GM18517 (cell line): ENCODE results near the gene FIBCD1.

Source experiments
- ATAC-seq: cut with Tn5 transposase; IDR thresholded peaks from one replicate; pipeline ENCODE4 v1.9.1; 2021; ENCODE audit warnings: mild to moderate bottlenecking, moderate library complexity; ENCODE audit not compliant: unreplicated experiment

The FIBCD1 gene

DNA sequence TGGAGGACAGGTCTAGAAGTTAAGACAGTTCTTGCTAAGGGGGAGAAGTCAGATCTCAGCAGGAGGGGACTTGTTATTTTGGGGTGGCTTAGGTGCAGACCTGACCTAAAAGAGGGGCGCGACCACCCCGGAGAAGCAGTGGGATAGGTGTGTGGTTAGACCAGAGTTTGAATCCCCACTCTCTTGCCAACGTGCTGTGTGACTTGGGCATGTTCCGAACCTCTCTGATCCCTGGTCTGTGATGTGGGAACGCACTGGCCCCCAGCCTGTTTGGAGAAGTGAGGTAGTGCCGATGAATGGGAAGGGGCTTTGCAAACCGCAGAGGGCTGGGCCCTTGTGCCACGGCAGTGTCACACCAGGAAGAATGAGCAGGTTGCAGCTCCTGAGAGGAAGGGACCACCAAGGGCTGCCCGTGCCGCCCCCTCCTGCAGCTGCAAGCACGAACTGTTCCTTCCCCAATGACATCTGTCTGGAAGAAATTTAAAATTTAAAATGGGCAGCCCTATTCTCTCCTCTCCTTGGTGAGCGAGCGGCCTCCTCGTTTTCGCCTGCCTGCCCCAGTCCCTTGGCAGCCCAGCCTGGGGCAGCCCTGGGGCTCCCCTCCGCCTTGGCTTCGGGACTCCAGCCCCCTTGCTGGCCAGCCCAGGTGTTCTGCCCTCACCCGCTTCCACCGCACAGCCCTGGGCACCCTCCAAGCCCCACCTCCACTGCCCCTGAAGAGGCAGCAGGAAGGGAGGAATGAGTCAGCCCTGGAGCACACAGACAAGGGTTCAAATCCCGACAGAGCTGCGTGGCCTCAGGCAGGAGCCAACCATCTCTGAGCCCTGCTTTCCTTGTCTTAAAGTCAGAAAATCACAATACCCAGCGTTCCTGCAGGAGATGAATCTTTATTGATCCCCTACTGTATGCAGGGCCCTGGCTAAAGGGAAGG lies 1.6 kb downstream of the FIBCD1 start:
- no peak for ATAC-seq

DNA sequence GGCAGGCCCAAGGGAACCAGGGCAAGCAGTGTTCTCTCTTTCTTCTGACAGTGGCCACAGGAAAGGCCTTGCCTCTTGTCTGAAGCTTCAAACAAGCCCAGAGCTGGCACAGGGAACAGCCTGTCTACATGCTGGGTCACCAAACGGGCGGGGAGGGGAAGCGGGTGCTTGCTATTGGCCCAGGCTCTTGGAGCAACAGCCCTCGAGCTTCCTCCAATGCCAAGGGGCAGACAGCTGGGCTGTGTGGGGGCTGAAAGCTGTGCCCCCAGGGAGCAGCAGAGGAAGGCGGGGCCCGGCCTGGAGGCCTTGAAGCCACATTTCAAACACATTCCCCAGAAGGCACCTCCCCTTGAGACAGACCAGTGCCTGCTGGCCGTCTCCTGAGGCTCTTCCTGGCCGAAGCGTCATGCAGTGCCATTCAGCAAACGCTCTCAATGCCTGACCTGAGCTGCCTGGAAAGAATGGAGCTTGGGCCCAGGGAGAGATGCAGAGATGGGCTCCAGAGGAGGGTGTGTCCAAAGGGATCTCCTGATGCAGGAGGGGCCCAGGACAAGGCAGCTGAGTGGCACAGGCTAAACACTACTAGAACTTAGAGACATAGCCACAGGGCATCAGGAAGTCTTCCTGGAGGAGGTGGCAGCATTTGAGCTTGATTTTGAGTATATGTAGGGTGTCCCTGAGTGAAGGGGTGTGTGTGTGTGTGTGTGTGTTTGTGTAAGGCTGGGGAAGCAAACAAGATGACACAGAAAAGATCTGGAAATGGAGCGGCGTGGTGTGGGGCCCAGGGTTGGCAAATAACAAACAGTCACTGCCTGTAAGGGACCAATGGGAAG lies 2.5 kb downstream of the FIBCD1 start:
- no peak for ATAC-seq

DNA sequence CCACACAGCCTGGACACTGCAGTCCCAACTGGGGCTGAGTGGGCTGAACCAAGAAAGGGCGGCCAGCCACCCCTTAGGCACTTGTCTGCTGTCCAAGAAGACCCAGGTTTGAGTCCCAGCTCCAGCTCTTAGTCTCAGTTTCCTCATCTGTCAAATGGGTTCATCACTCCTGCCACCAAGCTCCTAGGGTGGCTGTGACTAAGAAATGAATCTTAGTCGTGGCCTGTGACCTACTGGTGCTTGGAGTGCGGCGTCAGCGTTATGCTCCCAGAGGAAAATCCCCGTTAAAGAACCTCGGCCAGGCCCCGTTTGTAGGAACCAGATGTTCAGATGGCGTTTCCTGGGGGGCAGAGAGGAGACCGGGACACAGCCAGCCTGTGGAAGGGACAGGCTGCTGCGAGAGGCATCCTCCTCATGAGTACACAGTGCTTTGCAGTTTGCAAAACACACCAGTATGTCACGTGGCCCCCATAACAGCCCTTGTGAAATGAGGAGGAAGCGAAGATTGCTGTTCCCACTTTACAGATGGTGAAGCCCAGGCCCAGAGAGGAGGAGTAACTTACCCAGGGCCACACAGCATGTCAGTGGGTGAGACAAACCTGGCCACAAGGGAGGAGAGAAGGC lies 3.3 kb downstream of the FIBCD1 start:
- no peak for ATAC-seq

- ATAC-seq = no peak
Observed at GRCh38 chr9:130934702-130935647, 4.1 kb downstream of the FIBCD1 start.

- ATAC-seq = no peak
Observed at GRCh38 chr9:130934246-130934645, 4.8 kb downstream of the FIBCD1 start.

DNA sequence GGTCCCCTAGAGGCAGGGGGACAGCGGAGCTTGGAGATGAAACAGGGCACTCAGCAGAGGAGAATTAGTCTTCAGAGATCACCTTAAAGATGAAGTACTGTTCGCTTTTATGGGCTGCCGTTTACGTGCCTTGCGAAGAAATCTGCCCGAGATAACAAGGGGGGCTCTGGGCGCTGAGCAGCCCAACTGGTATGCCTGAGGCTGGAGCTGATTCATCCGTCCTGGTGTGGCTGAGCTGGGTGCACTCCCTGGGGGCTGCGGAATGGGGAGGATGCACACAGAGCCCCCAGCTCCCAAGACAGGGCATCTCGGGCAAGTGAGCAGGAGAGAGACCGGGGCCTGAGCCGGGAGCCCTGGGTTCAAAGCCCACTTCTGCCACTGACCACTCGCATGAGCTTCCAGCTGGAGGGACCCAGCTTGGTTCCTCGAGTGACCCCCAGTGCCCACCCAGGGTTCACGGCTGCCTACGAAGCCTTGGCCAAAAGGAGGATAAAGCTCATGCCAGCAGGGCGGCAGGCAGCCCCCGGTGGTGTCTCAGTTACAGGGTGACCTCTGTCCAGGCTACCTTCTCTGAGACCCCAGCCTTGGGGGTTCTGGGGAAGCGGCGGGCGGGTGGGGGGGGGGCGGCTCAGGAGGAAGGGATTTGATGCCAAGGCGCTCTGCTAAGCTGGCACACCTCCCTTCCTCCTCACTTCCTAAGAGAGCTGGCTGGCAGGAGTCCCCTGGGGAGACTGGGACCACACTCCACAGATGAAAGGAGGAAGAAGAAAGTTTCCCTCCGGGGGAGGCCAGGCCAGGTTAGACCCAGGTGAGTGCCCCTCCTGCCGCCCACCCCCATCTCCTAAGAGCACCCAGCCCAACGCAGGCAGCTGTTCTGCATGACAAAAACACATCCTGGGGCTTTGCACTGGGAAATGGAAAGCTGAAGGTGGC lies 5.7 kb downstream of the FIBCD1 start:
- ATAC-seq = no peak

- no peak for ATAC-seq
Observed at GRCh38 chr9:130932255-130933079, 6.6 kb downstream of the FIBCD1 start.

DNA sequence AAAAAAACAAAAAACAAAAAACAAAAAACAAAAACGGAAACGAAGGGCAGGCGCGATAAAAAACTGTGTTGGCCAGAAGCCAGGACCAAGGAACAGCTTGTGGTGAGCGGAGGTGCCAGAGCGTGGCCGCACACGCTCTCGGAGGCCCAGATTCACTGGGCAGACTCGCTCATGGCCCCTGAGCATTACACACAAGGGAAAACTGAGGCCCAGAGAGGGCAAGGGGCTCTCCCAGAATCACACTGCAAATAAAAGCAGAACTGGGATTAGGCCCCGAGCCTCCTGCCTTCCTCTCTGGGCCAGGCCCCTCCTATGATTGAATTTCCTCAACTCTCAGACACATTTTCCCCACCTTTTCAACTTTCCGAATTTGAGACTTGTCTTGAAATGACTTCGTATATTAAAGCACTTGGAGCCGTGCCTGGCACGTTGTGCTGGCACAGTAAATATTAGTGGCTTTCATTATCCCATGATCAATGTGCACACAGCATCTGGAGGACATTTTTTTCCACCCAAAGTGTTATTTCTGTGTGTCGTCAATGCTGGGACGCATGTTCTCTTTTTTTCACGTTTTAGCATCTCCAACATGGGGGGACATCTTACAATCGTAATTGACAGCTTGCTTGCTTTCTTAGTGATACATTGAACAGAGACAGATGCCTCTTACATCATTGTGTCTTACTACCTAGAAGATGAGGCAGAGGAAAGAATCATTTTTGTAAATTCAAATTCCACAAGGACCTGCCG lies 7.4 kb downstream of the FIBCD1 start:
- no peak for ATAC-seq

DNA sequence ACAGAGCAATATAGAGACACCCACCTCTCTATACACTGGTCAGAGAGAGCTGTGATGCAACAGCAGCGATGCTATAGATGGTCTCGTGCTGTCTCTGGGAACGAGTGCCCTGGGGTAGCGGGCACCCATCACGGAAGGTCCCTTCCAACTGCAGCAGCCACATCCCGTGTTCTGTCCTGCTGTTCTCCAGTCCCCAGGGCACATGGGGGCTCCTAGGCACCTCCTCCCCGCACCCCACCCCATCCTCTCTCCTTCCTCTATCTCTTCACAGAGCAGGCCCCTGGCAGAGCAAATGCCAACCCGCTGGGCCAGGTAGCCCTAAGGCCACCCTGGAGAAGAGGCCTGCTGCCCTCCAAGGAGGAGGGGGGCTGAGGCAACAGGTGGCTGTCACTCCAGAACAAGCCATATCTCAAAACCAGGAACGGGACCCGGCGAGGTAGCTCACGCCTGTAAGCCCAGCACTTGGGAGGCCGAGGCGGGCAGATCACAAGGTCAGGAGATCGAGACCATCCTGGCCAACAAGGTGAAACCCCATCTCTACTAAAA lies 8.2 kb downstream of the FIBCD1 start:
- ATAC-seq = no peak

DNA sequence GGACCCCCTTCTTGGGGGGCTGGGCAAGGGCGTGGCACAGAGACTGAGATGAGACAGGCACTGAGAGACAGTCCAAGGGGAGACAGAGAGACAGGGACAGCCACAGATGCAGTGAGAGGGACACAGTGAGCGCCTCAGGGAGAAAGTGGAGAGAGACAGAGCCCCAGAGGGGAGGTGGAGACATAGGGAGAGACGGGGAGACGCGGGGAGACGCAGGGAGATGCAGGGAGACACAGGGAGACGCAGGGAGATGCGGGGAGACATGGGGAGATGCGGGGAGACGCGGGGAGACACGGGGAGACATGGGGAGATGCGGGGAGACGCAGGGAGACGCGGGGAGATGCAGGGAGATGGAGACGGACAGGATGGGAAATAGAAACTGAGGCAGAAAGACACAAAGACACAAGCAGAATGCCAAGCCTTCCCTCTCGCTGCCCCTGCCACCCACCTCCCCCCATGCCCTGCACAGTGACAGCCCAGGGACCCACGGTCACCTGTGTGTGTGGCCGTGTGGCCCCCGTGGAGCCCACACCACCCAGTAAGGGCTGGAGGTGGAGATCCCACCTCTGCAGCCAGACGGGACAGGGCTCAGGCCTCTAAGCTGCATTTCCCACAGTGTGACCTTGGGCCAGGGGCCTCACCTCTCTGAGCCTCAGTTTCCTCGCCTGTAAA lies 8.8 kb downstream of the FIBCD1 start:
- ATAC-seq = no peak

DNA sequence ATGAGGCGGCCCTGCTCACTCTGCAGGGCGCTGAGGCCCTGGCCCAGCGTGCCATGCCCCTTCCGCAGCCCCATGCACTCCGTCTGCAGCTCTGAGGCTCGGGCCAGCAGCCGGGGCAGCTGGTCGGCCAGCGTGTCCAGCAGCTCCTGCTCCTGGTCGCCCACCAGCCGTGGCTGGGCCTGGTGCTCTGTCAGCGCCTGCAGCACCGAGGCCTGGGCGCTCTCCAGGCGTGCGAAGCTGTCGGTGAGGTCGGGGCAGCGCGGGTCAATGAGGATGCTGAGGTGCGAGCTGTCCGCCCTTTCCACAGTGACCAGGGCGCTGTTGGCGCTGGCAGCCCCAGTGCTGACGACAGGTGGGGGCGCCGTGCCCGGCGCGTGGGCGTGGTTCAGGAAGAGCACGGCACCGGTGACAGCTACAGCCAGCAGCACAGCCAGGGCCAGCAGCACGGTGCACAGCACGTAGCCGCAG lies 9.4 kb downstream of the FIBCD1 start:
- no peak for ATAC-seq

GRCh38 chr9:130927995-130928900 lies 10.8 kb downstream of the FIBCD1 start:
- ATAC-seq = no peak

DNA sequence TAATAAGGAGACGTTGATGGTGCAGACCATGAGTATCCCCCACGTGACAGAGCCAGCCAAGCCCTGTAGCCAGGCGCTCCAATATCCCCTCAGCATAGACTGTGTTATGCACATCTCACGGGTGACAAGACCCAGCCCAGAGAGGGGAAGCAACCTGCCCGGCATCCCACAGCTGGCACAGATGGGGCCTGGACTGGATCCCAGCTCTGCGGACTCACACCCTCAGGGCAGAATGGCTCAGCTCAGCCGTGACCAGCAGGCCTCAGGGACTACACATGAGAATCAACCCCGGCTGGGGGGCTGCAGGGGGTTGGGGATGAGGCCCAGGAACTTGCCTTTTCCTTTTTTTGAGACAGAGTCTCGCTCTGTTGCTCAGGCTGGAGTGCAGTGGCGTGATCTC lies 11.7 kb downstream of the FIBCD1 start:
- no peak for ATAC-seq

- no peak for ATAC-seq
Observed at GRCh38 chr9:130925050-130925678, 13.9 kb downstream of the FIBCD1 start.

GRCh38 chr9:130924448-130924788 lies 14.6 kb downstream of the FIBCD1 start:
- no peak for ATAC-seq
